HUDEP-2 (cell line): ENCODE data around the gene GET4.

ENCODE experiments used
- DNase-seq, 76 experiments: peaks; one replicate each; lab custom pipeline; 2025; ENCODE audit not compliant: unreplicated experiment in 76 of 76; lab: John Stamatoyannopoulos, UW

GET4 gene, protein sequence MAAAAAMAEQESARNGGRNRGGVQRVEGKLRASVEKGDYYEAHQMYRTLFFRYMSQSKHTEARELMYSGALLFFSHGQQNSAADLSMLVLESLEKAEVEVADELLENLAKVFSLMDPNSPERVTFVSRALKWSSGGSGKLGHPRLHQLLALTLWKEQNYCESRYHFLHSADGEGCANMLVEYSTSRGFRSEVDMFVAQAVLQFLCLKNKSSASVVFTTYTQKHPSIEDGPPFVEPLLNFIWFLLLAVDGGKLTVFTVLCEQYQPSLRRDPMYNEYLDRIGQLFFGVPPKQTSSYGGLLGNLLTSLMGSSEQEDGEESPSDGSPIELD

DNA sequence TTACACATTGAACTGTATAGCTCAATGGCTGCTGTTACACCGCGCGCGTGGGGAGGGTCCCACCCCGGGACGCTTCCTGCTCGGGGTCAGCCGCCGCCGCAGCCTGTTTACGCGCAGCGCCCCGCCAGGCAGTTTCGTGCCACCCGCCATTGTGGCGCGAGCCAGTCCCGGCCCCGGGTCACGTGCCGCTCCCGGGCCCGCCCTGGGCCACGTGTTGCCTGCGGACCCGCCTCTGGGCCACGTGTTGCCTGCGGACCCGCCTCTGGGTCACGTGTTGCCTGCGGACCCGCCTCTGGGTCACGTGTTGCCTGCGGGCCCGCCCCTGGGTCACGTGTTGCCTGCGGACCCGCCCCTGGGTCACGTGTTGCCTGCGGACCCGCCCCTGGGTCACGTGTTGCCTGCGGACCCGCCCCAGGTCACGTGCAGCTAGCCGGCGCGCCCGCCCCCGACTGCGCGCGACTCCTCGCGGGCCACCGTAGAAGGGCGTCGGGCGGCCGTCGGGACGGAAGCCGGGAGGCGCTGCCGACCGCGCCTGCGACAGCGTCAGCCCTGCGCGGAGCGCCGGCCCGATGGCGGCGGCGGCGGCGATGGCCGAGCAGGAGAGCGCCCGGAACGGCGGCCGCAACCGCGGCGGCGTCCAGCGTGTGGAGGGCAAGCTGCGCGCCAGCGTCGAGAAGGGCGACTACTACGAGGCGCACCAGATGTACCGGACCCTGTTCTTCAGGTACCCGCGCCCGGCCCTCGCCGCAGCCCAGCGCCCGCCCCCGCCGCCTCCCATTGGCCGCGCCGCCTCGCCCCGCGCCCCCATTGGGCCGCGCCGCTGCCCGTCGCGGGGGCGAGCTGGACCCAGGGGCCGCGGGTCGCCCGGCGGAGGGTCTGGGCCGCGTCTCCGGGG is at the start of gene GET4:
GET4 (plus strand) TSS at position 478 of the 895 bp plus-strand sequence; CDS start at position 570, 92 bp downstream.
- DNase-seq: peak in 74 of 76 experiments; percentile 71 to 99 (median 96)

DNA sequence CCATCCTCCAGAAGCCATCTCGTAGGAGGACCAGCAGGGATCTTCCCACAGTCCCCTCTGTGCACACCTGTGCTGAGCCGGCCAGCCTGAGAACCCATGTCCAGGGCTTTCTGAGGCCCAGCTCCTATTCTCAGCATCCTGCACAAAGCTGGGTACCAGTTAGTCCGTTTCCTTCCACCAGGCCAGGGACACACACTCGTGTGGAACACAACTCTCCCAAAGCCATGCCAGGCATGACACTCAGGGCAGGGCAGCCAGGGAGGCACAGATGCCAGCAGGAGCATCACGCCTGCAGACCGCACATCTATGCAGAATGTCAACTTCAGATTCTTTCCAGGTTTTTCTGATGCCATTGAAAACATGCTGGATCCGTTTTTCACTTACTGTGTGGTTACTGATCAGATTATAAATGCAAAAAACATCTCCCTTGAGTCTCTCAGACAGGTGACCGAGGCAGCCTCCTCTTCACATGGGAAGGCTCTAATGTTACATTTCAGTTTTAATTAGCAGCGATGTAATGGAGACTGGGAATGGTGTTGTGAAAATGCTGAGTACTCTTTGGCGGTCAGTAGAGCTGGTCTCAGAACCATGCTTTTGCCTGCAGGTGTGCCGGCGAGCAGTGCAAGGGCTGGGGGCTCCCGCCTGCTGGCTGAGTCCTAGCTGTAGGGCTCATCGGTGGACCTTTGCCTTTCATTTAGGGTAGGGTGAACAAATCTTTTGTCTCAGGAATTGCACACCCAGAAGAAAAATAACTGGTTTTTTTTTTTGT is 47.4 kb upstream of the GET4 start:
- DNase-seq: no peak

DNA sequence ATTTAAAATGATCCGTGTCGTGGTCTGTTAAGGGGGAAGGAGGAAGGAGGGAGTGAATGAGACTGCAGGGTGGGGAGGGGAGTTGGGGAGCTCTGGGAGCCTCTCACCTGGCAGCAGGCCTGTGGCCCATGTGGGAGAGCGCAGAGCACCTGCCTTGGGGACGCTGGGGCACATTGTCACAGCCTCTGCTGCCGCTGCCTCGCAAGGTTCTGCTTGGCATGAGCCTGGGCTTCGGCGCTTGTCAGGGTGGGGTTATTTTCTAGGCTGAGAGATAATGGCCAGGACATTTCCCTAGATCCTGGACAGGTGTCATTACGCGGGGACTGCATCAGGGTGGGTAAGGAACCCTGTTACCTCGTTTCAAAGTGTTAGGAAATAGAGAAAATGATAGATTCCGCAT is 46.3 kb upstream of the GET4 start:
- no peak for DNase-seq

DNA sequence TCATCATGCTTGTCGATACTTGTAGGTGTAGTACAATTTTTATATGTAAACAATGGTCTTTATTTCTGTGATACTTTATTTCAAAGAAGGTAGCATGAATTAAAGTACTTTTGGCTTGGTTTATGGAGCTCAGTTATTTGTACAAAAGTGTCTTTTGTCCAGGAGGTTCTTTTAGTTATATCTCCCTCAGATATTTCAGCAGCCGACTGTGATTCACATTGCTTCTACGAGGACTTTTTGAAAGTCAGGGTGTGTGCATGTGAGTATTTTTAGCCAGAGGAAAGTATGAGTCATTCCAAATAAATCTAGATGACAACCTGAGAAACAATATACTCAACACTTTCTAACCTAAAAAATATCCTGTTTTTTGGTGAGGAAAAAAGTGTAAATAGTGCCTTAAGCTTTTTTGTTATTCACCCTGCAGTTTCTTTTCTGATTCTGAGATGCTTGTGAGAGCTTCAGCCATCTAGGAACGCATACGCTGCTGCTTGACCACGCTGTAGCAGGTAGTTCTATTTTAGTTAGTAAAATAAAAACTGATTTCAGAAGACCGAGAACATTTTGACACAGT is 44.7 kb upstream of the GET4 start:
- peak in 12 of 76 experiments; percentile 1 to 45 (median 24) for DNase-seq

DNA sequence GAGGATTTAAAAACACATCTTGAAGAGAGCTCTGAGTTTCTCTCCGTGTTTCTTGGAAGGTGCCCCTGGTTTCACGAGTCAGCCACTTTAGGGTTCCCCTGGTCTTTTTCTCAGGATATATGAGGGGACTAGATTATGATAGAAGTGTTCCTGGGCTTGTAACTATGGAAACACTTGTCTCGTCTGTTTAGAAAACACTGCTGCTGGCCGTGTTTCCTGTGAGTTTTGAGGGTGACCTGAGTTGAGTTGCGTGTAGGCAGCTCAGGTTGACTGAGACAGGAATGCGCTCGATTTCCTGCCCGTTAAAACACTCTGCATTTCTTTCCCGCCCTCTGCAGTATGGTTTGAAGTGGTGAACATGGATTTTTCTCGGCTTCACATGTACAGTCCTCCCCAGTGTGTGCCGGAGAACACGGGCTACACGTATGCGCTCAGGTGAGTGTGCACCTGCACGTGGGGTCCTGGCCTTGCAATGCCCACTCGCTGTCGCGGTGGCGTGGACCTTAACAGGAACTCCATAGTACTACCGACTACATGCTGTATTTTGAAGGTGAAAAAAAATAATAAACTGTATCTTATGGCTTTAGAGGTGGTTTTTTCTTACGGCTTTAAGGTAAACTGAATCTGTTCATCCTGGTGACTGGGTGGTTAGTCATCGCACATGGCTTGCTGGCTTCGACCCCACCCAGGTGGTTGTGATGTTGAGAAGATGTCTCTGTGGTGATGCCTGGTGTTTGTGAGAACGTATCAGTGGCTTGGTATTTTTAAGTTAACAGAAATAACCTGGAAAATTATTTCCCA is 44.0 kb upstream of the GET4 start, which contains the start of gene SUN1:
SUN1 (plus strand) TSS at position 310 of the 801 bp plus-strand sequence; CDS start at position 359, 49 bp downstream.
- DNase-seq: no peak

DNA sequence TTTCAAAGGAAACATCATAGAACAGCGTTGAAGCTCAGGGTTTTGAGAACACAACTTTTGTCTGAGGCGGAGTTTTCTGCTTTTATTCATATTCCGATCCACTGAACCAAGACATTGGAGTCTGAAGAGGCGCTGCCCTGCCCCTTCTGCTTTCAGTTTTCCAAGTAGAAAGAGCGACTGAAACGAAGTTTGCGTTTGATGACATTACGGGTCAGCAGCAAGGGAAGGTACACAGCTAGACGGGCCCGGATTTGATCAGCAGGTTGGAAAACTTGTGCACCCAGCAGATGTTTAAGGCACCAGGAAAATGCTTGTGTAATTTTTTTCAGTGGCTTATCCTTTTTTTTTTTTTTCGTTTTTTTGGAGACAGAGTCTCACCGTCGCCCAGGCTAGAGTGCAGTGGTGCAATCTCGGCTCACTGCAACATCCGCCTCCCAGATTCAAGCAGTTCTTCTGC is 43.4 kb upstream of the GET4 start:
- DNase-seq: no peak

DNA sequence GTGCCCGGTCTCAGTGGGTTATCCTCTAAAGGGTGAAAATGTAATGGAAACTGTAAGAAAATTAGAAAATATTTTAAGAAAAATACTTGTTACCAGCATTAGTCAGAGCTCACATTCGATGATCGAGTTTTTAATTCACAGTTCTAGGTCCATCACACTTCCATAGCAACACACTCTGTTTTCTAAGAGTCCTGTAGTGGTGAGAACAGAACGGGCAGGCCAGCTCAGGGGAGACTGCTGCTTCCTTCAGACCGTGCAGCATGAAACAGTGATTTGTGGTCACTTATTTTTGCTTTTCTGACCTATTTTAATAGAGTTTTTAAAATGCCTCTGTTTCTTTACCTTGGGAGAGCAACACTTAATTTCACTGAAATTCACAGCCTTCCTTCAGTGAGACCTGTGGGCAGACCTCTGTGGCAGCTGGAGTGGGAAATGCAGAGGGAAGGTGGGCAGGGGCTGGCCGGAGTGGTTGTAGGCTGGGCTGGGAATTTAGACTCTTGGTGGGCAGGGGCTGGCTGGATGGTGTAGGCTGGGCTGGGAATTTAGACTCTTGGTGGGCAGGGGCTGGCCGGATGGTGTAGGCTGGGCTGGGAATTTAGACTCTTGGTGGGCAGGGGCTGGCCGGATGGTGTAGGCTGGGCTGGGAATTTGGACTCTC is 42.6 kb upstream of the GET4 start:
- DNase-seq: no peak

DNA sequence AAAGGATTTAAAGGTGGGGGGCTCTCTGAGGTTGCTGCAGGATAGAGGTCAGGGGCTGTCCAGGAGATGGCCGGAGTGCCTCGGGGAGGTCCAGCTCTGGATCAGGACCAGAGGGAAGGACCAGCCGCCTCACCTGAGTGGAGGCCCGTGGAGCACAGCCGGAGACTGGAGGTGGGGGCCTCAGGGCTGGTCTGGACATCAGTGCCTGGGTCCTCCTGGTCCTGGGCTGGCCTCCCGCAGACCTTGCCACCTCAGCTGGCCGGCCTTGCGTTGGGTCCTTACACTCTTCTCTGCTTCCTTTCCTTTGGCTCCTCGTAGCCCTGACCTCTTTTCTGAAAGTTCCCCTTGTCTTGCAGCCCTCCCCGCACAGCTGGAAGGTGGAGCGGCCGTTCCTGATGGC is 42.1 kb upstream of the GET4 start:
- no peak for DNase-seq

DNA sequence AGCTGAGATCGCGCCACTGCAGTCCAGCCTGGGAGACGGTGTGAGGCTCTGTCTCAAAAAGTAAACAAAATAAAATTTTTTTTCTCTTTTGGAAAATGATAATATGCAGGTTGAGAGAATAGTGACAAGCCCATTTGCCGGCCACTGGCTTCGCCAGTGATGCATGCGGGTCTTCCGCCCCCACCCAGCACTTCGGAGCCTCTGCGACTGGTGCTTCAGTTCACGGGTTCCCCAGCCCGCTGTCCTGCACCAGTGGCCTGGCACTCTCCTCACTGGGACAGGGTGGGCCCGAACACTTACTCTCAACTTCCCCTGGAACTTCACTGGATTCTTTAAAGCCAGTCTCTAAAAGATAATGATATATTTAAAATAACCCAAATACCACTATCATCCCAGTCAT is 41.3 kb upstream of the GET4 start:
- no peak for DNase-seq

DNA sequence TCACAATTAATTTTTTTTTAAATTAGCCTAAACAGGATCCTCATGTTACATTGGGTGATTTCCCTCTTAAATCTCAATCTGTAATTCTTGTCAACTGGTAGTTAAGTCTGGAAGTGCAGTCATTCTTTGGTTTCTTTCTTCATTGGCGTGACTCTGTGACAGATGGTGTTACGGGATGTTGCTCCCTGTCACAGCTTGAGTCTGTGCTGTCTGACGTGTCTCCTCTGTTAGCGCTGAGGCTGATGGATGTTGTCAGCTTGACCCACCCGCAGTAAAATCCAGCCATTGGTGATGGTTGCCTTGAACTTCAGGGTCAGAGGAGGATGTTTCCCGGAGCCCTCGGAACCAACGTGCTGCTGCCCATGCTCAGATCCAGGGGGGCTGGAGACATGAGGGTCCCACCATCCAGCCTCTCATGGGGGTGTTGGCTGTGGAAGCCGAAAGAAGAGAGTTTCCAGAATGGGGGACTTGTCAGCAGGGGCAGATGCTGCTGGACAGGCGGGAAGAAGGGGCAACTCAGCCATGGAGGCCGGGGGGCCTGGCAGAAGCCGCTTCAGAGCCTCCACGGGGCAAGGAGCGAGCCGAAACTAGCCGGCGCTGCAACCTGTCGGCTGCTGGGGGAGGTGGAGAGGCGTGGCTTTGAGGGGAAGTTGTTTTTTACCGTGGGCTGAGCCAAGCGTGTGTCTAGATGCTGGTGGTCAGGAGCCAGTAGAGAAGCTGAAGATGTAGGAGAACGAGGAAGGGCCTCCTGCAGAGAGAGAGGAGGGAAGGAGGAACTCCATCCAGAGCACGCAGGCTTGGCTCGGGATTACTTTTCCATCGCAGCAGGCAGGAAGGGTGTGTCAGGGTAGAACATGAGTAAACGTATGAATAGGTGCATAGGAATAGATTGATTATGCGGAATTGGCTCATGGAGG is 40.6 kb upstream of the GET4 start:
- no peak for DNase-seq

DNA sequence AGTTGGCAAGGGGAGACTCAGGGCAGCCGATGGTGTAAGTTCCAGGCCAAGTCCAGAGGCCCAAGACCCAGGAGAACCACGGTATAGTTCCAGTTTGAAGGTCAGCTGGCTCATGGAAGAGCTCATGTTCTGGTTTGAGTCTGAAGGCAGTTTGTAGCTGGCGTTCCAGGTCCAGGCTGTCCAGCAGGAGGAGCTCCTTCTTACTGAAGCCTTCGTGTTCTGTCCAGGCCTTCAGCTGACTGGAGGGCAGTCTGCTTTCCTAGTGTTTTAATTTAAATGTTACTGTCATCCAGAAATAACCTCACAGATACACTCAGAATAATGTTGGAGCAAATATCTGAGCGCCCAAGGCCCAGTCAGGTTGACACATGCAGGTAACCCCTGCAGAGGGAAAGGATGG is 39.9 kb upstream of the GET4 start:
- peak in 24 of 76 experiments; percentile 3 to 55 (median 18) for DNase-seq

DNA sequence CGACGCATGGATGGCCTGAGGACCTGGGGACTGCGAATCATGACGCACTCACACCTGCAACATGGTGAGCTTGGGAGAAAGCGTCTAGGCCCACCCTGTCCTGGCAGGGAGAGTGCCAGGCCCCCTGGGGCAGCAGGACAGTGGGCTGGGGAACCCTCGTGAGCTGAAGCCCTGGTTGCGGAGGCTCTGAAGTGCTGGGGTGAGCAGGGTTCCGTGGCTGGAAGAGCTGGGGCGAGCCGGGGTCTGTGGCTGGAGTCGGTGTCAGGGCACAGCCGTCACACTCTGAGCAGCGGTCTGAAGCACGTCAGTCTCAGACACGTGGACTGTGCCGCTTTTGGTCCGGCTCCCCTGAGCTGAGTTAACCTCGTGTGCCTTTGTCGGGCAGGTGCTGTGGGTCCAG is 39.4 kb upstream of the GET4 start:
- DNase-seq: no peak

DNA sequence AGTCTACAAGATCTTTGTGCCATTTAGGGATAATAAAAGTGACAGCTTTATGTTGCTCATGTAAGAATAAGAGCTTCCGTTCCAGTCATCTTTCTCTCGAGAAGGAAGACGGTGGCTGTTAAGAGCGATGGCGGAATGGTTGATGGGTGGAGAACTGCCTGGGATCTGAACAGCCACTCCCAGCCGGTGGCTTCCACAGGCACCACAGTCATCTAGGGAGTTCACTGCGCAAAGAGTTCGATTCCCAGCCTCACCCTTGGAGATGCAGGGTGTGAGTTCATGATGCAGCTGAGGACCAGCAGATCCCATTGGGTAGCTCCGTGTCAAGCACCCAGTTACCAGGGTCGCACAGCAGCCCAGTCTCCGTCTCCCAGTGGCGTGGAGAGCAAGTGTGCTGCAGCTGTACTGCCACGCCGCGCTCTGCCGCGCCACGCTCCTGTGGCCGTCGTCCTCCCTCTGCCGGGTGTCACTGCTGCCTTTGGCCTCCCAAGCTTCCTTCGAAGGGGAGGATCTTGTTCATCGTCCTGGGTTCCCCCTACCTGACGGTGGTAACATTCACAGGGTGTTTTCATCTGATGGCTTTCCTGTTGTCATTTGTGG is 36.3 kb upstream of the GET4 start:
- DNase-seq: no peak

DNA sequence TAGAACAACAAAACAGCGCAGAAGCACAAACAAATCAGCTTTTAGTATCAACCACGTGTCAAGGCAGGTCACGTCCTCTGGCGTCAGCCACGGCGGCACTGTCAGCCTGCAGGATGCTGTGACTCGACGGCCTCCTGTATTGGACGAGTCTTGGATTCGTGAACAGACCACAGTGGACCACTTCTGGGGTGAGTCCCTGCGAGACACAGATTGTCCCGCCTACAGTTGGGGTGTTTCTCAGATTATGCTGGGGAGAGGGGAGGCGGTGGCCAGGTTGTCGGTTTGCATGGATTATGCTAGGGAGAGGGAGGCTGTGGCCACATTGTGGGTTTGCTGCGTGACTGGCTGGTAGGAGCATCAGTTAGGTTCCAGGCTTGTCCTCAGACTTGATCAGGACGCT is 34.4 kb upstream of the GET4 start:
- no peak for DNase-seq

DNA sequence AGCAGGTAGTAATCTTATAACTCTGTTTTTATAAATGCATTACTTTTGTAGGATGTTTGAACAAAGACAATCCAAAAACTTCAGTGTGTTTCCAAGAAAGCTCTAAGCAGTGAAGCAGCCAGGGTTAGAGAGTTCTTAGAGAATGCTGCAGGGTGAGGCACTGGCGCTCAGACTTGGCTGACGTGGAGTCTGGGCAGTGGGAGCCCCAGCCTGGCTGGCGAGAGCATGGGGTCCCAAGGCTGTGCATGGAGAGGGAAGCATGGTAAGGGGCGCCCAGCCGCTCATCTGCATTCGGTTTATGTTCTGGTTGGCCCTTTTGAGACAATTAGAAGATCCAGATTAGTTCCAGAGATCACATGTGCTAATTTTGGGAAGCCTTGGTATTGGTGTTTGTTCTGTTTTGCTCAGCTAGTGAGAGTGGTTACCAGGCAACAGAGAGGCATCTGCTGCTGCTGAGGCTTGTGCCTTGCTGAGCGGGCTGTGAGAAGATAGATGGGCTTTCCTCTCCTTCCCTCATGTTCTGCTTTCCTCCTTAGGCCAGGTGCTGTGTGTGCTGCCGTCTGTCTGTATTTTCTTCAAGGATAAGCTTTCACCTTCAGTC is 33.8 kb upstream of the GET4 start:
- no peak for DNase-seq

DNA sequence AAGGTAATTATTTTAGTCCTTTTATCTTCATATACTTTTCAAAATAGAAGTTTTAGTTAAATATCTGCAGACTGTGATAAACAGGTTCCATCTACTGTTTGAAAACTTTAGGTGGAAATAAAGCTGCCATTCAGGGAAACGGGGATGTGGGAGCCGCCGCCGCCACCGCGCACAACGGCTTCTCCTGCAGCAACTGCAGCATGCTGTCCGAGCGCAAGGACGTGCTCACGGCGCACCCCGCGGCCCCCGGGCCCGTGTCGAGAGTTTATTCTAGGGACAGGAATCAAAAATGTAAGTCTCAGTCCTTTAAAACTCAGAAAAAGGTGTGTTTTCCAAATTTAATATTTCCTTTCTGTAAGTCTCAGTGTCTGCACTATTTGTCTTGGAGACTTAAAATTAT is 33.1 kb upstream of the GET4 start:
- DNase-seq: no peak

DNA sequence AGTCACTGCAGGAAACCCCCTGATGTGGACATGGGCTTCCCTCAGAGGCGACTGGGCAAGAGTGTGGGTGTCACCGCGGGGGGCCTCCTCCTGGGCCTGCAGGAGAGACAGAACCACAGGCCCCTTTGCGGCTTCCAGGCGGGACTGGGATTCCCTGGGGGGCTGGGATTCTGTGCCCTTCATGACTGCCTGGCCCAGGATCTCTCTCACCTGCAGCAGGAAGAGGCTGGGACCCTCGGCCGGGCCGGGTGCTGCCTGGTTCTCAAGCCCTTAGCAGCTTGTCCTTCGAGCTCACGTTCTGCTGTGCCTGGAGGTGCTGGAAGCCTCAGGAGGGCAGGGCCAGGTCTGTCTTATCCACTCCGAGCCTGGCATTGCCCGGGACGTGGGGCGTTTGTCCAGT is 32.3 kb upstream of the GET4 start:
- DNase-seq: no peak
